Right lobe of liver (tissue), 4 donors: ENCODE data around the gene VTN.

Experiments
- POLR2A ChIP-seq: fragments of 450-650 bp; IDR thresholded peaks from one replicate; pipeline ENCODE4 v1.6.1; 2017; ENCODE audit warnings: antibody characterized with exemption, mild to moderate bottlenecking
- TF ChIP-seq, protein P1 (sequence below), 4 donors: fragments of 200-600 bp in 3 of 4; fragments of 450-650 bp in 1 of 4; IDR thresholded peaks; one replicate each; pipeline versions ENCODE4 v1.5.1 to v1.8.0; 2016 to 2022; ENCODE audit warnings: antibody characterized with exemption in 4 of 4, mild to moderate bottlenecking in 2 of 4
- donor health status: DM: no; HTN: no; CAD: no.
- donor health status: DM: no; HTN: no; CAD: no.
- donor health status: DM: no; HTN: yes; CAD: no.

DNA sequence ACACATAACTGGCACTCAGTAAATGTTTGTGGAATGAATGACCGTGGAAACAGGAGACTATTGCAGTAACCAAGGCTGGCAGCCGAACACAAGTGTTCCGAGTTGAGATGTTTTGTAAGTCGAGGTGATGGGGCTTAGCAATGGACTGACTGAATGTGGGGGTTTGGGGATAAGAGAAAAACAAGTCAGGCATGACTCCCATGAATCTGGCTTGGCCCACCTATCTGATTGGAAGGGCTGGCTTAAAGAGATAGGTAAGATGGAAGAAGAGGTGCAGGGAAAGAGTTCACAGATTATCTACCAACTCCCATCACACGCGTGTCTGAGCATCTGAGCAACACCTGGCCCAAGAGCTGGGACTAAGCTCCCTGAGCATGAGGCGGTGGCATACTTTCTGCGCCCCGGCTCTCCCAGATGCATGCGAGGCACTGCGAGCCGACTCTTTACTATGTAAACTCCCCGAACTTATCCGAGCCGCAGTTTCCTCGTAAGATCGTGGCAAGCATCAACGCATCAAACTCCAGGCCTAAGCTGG lies 35.4 kb downstream of the VTN start:
- TF ChIP-seq, protein P1, sequence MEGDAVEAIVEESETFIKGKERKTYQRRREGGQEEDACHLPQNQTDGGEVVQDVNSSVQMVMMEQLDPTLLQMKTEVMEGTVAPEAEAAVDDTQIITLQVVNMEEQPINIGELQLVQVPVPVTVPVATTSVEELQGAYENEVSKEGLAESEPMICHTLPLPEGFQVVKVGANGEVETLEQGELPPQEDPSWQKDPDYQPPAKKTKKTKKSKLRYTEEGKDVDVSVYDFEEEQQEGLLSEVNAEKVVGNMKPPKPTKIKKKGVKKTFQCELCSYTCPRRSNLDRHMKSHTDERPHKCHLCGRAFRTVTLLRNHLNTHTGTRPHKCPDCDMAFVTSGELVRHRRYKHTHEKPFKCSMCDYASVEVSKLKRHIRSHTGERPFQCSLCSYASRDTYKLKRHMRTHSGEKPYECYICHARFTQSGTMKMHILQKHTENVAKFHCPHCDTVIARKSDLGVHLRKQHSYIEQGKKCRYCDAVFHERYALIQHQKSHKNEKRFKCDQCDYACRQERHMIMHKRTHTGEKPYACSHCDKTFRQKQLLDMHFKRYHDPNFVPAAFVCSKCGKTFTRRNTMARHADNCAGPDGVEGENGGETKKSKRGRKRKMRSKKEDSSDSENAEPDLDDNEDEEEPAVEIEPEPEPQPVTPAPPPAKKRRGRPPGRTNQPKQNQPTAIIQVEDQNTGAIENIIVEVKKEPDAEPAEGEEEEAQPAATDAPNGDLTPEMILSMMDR (IDR thresholded peaks at IDR 0.05) = no peak
- no peak for TF ChIP-seq POLR2A
